ENCODE results near the gene TMEM120B.

TMEM120B gene

GRCh38 chr12:121807642-121808347, 95.2 kb downstream of the TMEM120B start:
- no peaks in the 10 kb centered on the region for H3K9me3 Mint-ChIP-seq
- H3K4me1 Mint-ChIP-seq (ENCODE audit: low read depth), result peaks cover 69% of the 10 kb centered on the region
- no peaks in the 10 kb centered on the region for H3K27me3 Mint-ChIP-seq
- H3K36me3 Mint-ChIP-seq (ENCODE audit: low read depth), result peaks cover 97% of the 10 kb centered on the region
- H3K27ac Mint-ChIP-seq, result peak overlapping the region; percentile 51
- H3K4me3 Mint-ChIP-seq, result no peak overlapping the region
- intact Hi-C loops (cut with micrococcal nuclease), result no loop called here

- H3K4me3 Mint-ChIP-seq, result no peak overlapping the region
- H3K27ac Mint-ChIP-seq, result peak overlapping the region; percentile 51
- peaks cover 77% of the 10 kb centered on the region for H3K4me1 Mint-ChIP-seq (ENCODE audit: low read depth)
Measured at GRCh38 chr12:121808623-121809022, 96.1 kb downstream of the TMEM120B start.

DNA sequence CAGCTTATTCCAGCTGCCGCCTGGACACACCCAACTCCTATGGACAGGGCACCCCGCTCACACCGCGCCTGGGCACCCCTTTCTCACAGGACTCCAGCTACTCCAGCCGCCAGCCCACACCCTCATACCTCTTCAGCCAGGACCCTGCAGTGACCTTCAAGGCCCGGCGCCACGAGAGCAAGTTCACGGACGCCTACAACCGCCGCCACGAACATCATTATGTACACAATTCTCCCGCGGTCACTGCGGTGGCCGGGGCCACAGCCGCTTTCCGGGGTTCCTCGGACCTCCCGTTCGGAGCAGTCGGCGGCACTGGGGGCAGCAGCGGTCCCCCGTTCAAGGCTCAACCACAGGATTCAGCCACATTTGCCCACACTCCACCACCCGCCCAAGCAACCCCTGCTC, 97.2 kb downstream of the TMEM120B start:
- intact Hi-C loops (cut with micrococcal nuclease), result loop anchor here (5.0 kb wide), 1 partner anchor 78 kb away; the partner anchor contains the start of gene PSMD9
- peaks cover 80% of the 10 kb centered on the region for H3K4me1 Mint-ChIP-seq (ENCODE audit: low read depth)
- H3K27me3 Mint-ChIP-seq, result no peaks in the 10 kb centered on the region

More at GRCh38 chr12:121808623-121809022, 96.1 kb downstream of the TMEM120B start:
- intact Hi-C loops (cut with micrococcal nuclease), result no loop called here
- H3K27me3 Mint-ChIP-seq, result no peaks in the 10 kb centered on the region
- H3K36me3 Mint-ChIP-seq (ENCODE audit: low read depth), result peaks cover 97% of the 10 kb centered on the region
- no peaks in the 10 kb centered on the region for H3K9me3 Mint-ChIP-seq

DNA sequence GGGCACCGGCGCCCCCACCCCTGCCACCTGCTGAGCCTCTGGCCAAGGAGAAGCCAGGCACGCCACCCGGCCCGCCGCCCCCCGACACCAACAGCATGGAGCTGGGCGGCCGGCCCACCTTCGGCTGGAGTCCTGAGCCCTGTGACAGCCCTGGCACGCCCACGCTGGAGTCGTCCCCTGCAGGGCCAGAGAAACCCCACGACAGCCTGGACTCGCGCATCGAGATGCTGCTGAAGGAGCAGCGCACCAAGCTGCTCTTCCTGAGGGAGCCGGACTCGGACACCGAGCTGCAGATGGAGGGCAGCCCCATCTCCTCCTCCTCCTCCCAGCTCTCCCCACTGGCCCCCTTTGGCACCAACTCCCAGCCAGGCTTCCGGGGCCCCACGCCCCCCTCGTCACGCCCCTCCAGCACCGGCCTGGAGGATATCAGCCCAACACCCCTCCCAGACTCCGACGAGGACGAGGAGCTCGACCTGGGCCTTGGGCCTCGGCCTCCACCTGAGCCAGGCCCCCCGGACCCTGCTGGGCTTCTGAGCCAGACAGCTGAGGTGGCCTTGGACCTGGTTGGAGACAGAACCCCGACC, 97.8 kb downstream of the TMEM120B start:
- Mint-ChIP-seq H3K27ac (peak overlapping the region; percentile 76), H3K9me3 (no peaks in the 10 kb centered on the region), H3K4me1 (ENCODE audit: low read depth) (peaks cover 80% of the 10 kb centered on the region), H3K27me3 (no peaks in the 10 kb centered on the region), H3K4me3 (no peak overlapping the region), H3K36me3 (ENCODE audit: low read depth) (peaks cover 99% of the 10 kb centered on the region)
- intact Hi-C loops (cut with micrococcal nuclease), result loop anchor here (5.0 kb wide), 1 partner anchor 77 kb away; the partner anchor contains the start of gene PSMD9

More for the DNA sequence above, 97.2 kb downstream of the TMEM120B start:
- no peaks in the 10 kb centered on the region for H3K9me3 Mint-ChIP-seq
- H3K27ac Mint-ChIP-seq, result peak overlapping the region; percentile 30
- no peak overlapping the region for H3K4me3 Mint-ChIP-seq
- peaks cover 99% of the 10 kb centered on the region for H3K36me3 Mint-ChIP-seq (ENCODE audit: low read depth)

GRCh38 chr12:121810833-121811433, 98.4 kb downstream of the TMEM120B start:
- Mint-ChIP-seq H3K36me3 (ENCODE audit: low read depth) (peaks cover 99% of the 10 kb centered on the region), H3K9me3 (no peaks in the 10 kb centered on the region), H3K27me3 (no peaks in the 10 kb centered on the region), H3K4me1 (ENCODE audit: low read depth) (peaks cover 76% of the 10 kb centered on the region), H3K4me3 (peak overlapping the region; percentile 82), H3K27ac (peak overlapping the region; percentile 76)
- intact Hi-C loops (cut with micrococcal nuclease), result loop anchor here (5.0 kb wide), 1 partner anchor 76 kb away; the partner anchor contains the start of gene PSMD9

DNA sequence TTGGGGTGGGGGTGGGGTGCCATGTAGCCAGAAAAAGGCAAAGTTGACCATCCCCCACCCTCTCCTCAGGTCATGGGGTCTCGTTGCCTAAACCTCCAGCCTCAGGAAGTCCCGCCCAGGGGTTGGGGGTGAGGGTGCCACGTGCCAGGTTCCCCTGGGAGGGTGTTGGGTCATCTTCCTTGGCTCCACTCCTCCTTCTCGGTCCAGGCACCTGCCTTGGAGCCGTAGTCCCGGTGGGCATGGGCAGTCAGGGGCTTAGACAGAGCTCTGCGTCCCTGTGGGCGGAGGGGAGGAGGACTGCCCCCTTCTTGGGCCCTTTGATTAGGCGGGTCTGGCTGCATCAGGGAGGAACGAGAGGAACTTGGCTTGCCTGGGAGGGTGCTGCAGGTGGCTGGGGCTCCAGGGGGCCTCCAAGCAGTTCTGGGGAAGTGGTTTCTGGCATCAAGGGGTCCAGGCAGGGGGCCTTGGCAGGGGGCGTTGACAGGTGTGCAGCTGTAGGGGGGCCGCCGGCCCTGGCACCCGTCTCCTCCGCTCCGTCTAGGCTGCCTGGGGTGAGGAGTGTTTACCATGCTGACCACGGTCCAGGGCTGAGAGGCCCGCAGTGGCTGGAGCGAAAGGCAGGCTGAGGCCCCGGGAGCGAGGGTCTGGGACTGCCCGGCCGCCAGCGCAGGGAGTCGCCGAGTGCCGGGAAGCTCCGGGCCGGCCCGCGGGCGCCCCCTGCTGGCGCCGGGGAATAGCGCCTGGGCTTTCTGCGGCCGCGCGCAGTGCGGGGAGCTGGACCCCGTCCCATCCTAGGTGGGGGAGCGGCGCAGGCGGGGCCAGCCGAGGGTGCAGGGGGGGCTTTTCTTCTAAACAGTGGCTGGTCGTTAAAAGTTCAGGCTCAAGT, 99.1 kb downstream of the TMEM120B start:
- intact Hi-C loops (cut with micrococcal nuclease), result loop anchor here (1.0 to 5.0 kb wide), 4 partner anchors 16 to 114 kb away; partner anchors contain the start of gene PSMD9
- H3K9me3 Mint-ChIP-seq, result no peaks in the 10 kb centered on the region
- peak overlapping the region; percentile 82 for H3K4me3 Mint-ChIP-seq
- H3K36me3 Mint-ChIP-seq (ENCODE audit: low read depth), result peaks cover 99% of the 10 kb centered on the region
- peaks cover 69% of the 10 kb centered on the region for H3K4me1 Mint-ChIP-seq (ENCODE audit: low read depth)
- no peaks in the 10 kb centered on the region for H3K27me3 Mint-ChIP-seq
- peak overlapping the region; percentile 76 for H3K27ac Mint-ChIP-seq

- Mint-ChIP-seq H3K4me1 (ENCODE audit: low read depth) (peaks cover 61% of the 10 kb centered on the region), H3K27me3 (no peaks in the 10 kb centered on the region), H3K36me3 (ENCODE audit: low read depth) (peaks cover 99% of the 10 kb centered on the region), H3K9me3 (no peaks in the 10 kb centered on the region), H3K4me3 (peak overlapping the region; percentile 82), H3K27ac (peak overlapping the region; percentile 76)
- intact Hi-C loops (cut with micrococcal nuclease), result loop anchor here (1.0 to 5.0 kb wide), 4 partner anchors 17 to 115 kb away; partner anchors contain the start of gene PSMD9
Measured at GRCh38 chr12:121812320-121812871, 99.8 kb downstream of the TMEM120B start.

DNA sequence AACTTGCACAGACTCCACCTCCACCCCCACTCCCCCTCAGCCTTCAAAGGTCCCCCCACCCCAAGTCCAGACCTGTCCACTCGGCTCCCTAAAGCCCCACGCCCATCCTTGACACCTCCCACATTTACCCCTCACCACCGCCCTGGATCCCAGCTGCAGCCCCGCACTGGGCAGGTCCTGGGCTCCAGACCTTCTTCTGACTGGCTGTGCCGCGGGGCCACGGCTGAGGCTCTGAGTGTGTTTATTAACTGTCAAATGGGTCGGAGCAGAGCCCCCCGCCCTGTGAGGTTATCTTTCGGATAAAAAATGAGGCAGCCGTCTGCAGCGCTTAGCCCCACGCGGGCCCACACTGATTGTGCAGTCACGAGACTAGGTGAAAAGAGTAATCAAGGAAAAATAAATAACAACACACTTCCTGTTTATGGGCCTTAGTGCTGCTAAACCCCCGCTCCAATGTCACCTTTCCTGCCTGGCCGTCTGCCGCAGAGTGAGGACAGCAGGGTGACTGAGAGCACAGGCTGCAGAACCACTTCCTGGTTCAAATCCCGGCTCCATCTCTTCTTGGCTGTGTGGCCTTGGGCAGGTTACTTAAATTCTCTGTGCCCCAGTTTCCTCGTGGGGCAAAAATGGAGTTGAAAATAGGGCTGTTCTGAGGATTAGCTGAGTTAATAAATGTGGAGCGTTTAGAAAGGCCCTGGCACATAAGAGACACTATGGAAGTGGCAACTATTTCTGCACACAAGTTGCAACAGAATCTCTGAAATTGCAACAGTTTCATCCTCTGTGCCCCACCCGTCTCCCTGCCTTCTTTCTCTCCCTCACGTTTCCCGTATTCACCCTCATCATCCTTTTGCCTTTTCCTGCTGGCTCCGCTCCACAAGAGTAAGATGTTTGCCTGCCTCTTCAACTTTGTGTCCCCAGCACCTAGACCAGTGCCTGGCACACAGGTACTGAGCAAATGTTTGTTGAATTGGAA, 100.7 kb downstream of the TMEM120B start:
- Mint-ChIP-seq H3K4me1 (ENCODE audit: low read depth) (peaks cover 54% of the 10 kb centered on the region), H3K4me3 (peak overlapping the region; percentile 82), H3K9me3 (no peaks in the 10 kb centered on the region), H3K36me3 (ENCODE audit: low read depth) (peaks cover 99% of the 10 kb centered on the region), H3K27me3 (no peaks in the 10 kb centered on the region), H3K27ac (peak overlapping the region; percentile 76)
- intact Hi-C loops (cut with micrococcal nuclease), result loop anchor here (1.0 to 5.0 kb wide), 4 partner anchors 18 to 116 kb away; partner anchors contain the start of gene PSMD9

DNA sequence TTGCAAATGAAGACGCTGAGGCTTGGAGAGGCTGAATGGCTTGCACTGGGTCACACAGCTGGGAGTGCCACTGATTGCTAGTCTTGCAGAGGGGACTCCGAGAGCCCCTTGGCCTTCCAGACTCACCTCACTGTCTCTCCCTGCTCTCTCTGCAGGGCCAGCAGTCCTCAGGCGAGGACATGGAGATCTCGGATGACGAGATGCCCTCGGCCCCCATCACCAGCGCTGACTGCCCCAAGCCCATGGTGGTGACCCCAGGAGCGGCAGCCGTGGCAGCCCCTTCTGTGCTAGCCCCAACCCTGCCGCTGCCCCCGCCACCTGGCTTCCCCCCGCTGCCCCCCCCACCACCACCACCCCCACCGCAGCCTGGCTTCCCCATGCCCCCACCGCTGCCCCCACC, 101.4 kb downstream of the TMEM120B start:
- Mint-ChIP-seq H3K4me3 (no peak overlapping the region), H3K4me1 (ENCODE audit: low read depth) (peaks cover 47% of the 10 kb centered on the region), H3K27ac (no peak overlapping the region), H3K36me3 (ENCODE audit: low read depth) (peaks cover 98% of the 10 kb centered on the region), H3K27me3 (no peaks in the 10 kb centered on the region), H3K9me3 (no peaks in the 10 kb centered on the region)
- intact Hi-C loops (cut with micrococcal nuclease), result loop anchor here (5.0 kb wide), 1 partner anchor 73 kb away; the partner anchor contains the start of gene PSMD9

GRCh38 chr12:121814429-121815119, 102.0 kb downstream of the TMEM120B start:
- no peak overlapping the region for H3K27ac Mint-ChIP-seq
- peaks cover 98% of the 10 kb centered on the region for H3K36me3 Mint-ChIP-seq (ENCODE audit: low read depth)
- intact Hi-C loops (cut with micrococcal nuclease), result loop anchor here (5.0 kb wide), 1 partner anchor 73 kb away; the partner anchor contains the start of gene PSMD9
- no peak overlapping the region for H3K4me3 Mint-ChIP-seq
- peaks cover 40% of the 10 kb centered on the region for H3K4me1 Mint-ChIP-seq (ENCODE audit: low read depth)
- H3K27me3 Mint-ChIP-seq, result no peaks in the 10 kb centered on the region
- no peaks in the 10 kb centered on the region for H3K9me3 Mint-ChIP-seq

DNA sequence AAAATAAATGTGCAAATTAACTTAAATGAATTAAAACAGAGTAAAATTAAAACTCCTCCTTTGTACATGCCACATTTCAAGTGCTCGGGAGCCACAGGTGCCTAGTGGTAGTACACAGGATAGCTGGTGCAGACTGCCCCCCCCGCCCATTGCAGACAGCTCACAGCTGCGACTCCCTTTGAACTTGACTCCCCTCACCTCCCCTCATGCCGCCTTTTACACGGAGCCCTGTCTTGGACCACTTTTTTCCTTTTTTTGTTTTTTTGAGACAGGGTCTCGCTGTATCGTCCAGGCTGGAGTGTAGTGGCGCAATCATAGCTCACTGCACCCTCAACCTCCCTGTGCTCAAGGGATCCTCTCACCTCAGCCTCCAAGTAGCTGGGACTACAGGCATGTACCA, 102.7 kb downstream of the TMEM120B start:
- no peak overlapping the region for H3K4me3 Mint-ChIP-seq
- intact Hi-C loops (cut with micrococcal nuclease), result no loop called here
- peaks cover 98% of the 10 kb centered on the region for H3K36me3 Mint-ChIP-seq (ENCODE audit: low read depth)
- H3K27me3 Mint-ChIP-seq, result no peaks in the 10 kb centered on the region
- no peak overlapping the region for H3K27ac Mint-ChIP-seq
- H3K4me1 Mint-ChIP-seq (ENCODE audit: low read depth), result peaks cover 34% of the 10 kb centered on the region
- H3K9me3 Mint-ChIP-seq, result no peaks in the 10 kb centered on the region
